B cell (primary cell): ENCODE results near the gene MED8. TPM values are rescaled to one million over a fixed set of nuclear protein-coding genes. Genes with fewer than 3 reads are reported as not detected.

Source experiments
- ATAC-seq: fragments of 200-7000 bp; cut with Tn5 transposase; one replicate; pipeline ENCODE4 v1.10.0; 2021; ENCODE audit warnings: low read depth, mild to moderate bottlenecking, moderate number of reproducible peaks, moderate library complexity
- CTCF ChIA-PET: fragments of 350-600 bp; sonication (Branson Sonifier 250); formaldehyde crosslinking; loops from one replicate; lab custom pipeline; 2021; ENCODE audit warnings: antibody characterized with exemption, inconsistent platforms; lab: Charles Lee
- POLR2A ChIA-PET: fragments of 350-600 bp; sonication (Branson Sonifier 250); formaldehyde crosslinking; loops from one replicate; lab custom pipeline; 2021; ENCODE audit warnings: antibody characterized with exemption; lab: Charles Lee
- DNase-seq: peaks from one replicate; pipeline ENCODE4 v3.0.0; 2013
- H2AFZ ChIP-seq: 2 replicates; pipeline ENCODE4 v1.6.1; 2012; ENCODE audit warnings: mild to moderate bottlenecking, low read depth, low read length; ENCODE audit not compliant: insufficient read depth, poor library complexity, severe bottlenecking
- H3K27ac ChIP-seq, 2 donors: 1 replicate in 1 of 2; 2 replicates in 1 of 2; pipeline ENCODE4 v1.5.1; 2012 to 2013; ENCODE audit warnings: low read length in 2 of 2, mild to moderate bottlenecking in 2 of 2, moderate library complexity in 1 of 2
- H3K27me3 ChIP-seq, 4 experiments: fragments of 200-600 bp in 1 of 4; sonication (generic) in 1 of 4; replicated peaks in 1 of 4; 1 replicate in 2 of 4; 2 replicates in 2 of 4; pipeline versions ENCODE4 v1.6.1 to v1.7.0; 2013 to 2016; ENCODE audit warnings: low read length in 3 of 4, mild to moderate bottlenecking in 2 of 4, mixed read lengths in 1 of 4, moderate library complexity in 1 of 4; ENCODE audit not compliant: insufficient read depth in 4 of 4, control insufficient read depth in 3 of 4; ENCODE audit errors: control extremely low read depth in 1 of 4
- H3K36me3 ChIP-seq, 2 experiments: replicated peaks in 1 of 2; 1 replicate in 1 of 2; 2 replicates in 1 of 2; pipeline versions ENCODE4 v1.6.1 to v1.7.1; 2013; ENCODE audit warnings: low read length in 1 of 2; ENCODE audit not compliant: insufficient read depth in 2 of 2, control insufficient read depth in 1 of 2; ENCODE audit errors: control extremely low read depth in 1 of 2, extremely low read depth in 1 of 2
- H3K4me1 ChIP-seq, 2 donors: fragments of 200-600 bp in 1 of 2; sonication (generic) in 1 of 2; 1 replicate in 1 of 2; 2 replicates in 1 of 2; pipeline versions ENCODE4 v1.5.1 to v1.6.1; 2013 to 2017; ENCODE audit warnings: low read length in 2 of 2; ENCODE audit not compliant: control insufficient read depth in 2 of 2, insufficient read depth in 2 of 2
- H3K4me2 ChIP-seq: replicated peaks from 2 replicates; pipeline ENCODE3; 2012; ENCODE audit warnings: mild to moderate bottlenecking, low read depth, low read length; ENCODE audit not compliant: poor library complexity, severe bottlenecking
- H3K4me3 ChIP-seq, 5 experiments: fragments of 200-600 bp in 1 of 5; sonication (generic) in 1 of 5; 1 replicate in 3 of 5; 2 replicates in 2 of 5; pipeline versions ENCODE4 v1.5.1 to v1.7.0; 2011 to 2016; ENCODE audit warnings: low read length in 4 of 5, mild to moderate bottlenecking in 4 of 5, low read depth in 2 of 5, control low read depth in 1 of 5, moderate library complexity in 1 of 5; ENCODE audit not compliant: insufficient read depth in 1 of 5; ENCODE audit errors: control extremely low read depth in 1 of 5, extremely low read depth in 1 of 5
- H3K79me2 ChIP-seq: fragments of 200-600 bp; sonication (generic); one replicate; pipeline ENCODE4 v1.6.0; 2016; ENCODE audit warnings: low read length; ENCODE audit not compliant: control insufficient read depth, insufficient read depth
- H3K9ac ChIP-seq: fragments of 200-600 bp; sonication (generic); 2 replicates; pipeline ENCODE4 v1.6.1; 2017; ENCODE audit warnings: mild to moderate bottlenecking, low read length, moderate library complexity
- H3K9me3 ChIP-seq, 3 donors: one replicate each; pipeline versions ENCODE4 v1.6.1 to v1.7.1; 2013; ENCODE audit warnings: low read length in 2 of 3; ENCODE audit not compliant: control insufficient read depth in 2 of 3, insufficient read depth in 1 of 3; ENCODE audit errors: control extremely low read depth in 1 of 3
- H4K20me1 ChIP-seq: 2 replicates; pipeline ENCODE4 v1.6.0; 2012; ENCODE audit warnings: mild to moderate bottlenecking, low read length; ENCODE audit not compliant: insufficient read depth, control insufficient read depth, poor library complexity, severe bottlenecking
- H3K27ac Mint-ChIP-seq: one replicate; pipeline ENCODE4 v1.8.0; 2021; ENCODE audit warnings: mixed read lengths
- H3K27me3 Mint-ChIP-seq: one replicate; pipeline ENCODE4 v1.8.0; 2021; ENCODE audit warnings: mixed read lengths
- H3K4me1 Mint-ChIP-seq: one replicate; pipeline ENCODE4 v1.8.0; 2021; ENCODE audit warnings: mixed read lengths
- H3K4me3 Mint-ChIP-seq: one replicate; pipeline ENCODE4 v1.8.0; 2021; ENCODE audit warnings: mixed read lengths
- H3K9me3 Mint-ChIP-seq: one replicate; pipeline ENCODE4 v1.8.0; 2022; ENCODE audit warnings: mixed read lengths; ENCODE audit not compliant: insufficient read depth
- EZH2 ChIP-seq: IDR thresholded peaks from 2 replicates; pipeline ENCODE4 v1.6.1; 2012; ENCODE audit warnings: borderline replicate concordance, low read depth, mild to moderate bottlenecking, moderate library complexity, low read length; ENCODE audit not compliant: insufficient read depth, poor library complexity, severe bottlenecking
- WGBS: methylation state at CpG from one replicate; pipeline ENCODE4 v1.1.5; 2013; ENCODE audit warnings: missing lambda C conversion rate; ENCODE audit not compliant: insufficient coverage; 5-methylcytosine and 5-hydroxymethylcytosine counted together
- intact Hi-C: fragments of 100-400 bp; cut with micrococcal nuclease; formaldehyde crosslinking; loops from one replicate; pipeline ENCODE4 v1.10.0; 2022
- polyA plus RNA-seq: library from polyadenylated mRNA; depleted of rRNA; stranded (reverse); fragments of >200 nt; gene quantifications from 2 replicates; pipeline ENCODE4 v1.2.3, GENCODE V29; 2012
- total RNA-seq, 2 donors: library from RNA; stranded (reverse); fragments of 120-200 nt in 1 of 2; gene quantifications; 1 replicate in 1 of 2; 2 replicates in 1 of 2; pipeline versions ENCODE4 v1.2.3 to v1.2.4, GENCODE V29; 2013 to 2022
- TF ChIP-seq, protein P1 (sequence below): fragments of 200-600 bp; IDR thresholded peaks from one replicate; pipeline ENCODE4 v1.8.0; 2022; ENCODE audit warnings: antibody characterized with exemption, mild to moderate bottlenecking

Gene MED8
- total and polyA plus RNA-seq, 2 donors (not counting 1 experiment from before 2014, with no cell fraction given), result 12.0 to 30.0 TPM

DNA sequence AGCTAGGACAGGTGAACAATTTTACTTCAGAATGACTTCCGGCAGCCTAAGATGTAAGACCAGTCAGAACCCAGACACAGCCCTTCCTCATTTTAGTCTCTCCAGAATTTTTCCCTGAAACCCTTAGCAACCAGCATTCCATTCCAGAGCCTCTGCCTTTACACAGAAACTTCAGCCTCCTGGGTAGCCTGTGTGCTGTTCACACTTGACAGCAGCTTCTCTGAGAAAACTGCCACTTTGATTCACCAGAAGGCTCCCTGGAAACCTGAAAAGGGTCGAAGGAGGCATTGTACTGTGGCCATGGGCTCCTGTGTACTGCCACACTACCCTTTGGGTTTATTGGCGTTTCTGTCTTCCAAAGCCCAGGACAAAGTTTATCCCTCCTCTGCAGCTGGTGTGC lies 46.8 kb upstream of the MED8 start:
- H3K4me3 ChIP-seq, result no peak overlapping the region
- H2AFZ ChIP-seq, result no peak overlapping the region
- intact Hi-C loops, result no loop called here
- H3K36me3 ChIP-seq, result peaks cover 0 to 75% of the 10 kb centered on the region in 2 experiments
- no peaks in the 10 kb centered on the region for H3K4me1 ChIP-seq
- no peak overlapping the region for H3K9ac ChIP-seq
- H3K27me3 Mint-ChIP-seq, result no peaks in the 10 kb centered on the region
- no peak overlapping the region for H3K4me2 ChIP-seq
- no peak overlapping the region for H3K27ac ChIP-seq
- ChIA-PET POLR2A (no interaction called here), CTCF (no interaction called here)
- no peaks in the 10 kb centered on the region for H3K79me2 ChIP-seq
- H3K27ac Mint-ChIP-seq, result no peak overlapping the region
- no peaks in the 10 kb centered on the region for H3K9me3 Mint-ChIP-seq
- ATAC-seq (no peak), DNase-seq (no peak)
- no peaks in the 10 kb centered on the region for H4K20me1 ChIP-seq
- no peak for TF ChIP-seq EZH2
- TF ChIP-seq, protein P1, sequence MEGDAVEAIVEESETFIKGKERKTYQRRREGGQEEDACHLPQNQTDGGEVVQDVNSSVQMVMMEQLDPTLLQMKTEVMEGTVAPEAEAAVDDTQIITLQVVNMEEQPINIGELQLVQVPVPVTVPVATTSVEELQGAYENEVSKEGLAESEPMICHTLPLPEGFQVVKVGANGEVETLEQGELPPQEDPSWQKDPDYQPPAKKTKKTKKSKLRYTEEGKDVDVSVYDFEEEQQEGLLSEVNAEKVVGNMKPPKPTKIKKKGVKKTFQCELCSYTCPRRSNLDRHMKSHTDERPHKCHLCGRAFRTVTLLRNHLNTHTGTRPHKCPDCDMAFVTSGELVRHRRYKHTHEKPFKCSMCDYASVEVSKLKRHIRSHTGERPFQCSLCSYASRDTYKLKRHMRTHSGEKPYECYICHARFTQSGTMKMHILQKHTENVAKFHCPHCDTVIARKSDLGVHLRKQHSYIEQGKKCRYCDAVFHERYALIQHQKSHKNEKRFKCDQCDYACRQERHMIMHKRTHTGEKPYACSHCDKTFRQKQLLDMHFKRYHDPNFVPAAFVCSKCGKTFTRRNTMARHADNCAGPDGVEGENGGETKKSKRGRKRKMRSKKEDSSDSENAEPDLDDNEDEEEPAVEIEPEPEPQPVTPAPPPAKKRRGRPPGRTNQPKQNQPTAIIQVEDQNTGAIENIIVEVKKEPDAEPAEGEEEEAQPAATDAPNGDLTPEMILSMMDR, result no peak
- H3K4me3 Mint-ChIP-seq, result no peak overlapping the region
- H3K9me3 ChIP-seq, result peaks cover 0 to 3% (median 0%) of the 10 kb centered on the region in 3 donors
- H3K4me1 Mint-ChIP-seq, result no peaks in the 10 kb centered on the region
- no peaks in the 10 kb centered on the region for H3K27me3 ChIP-seq
- WGBS, result 95% methylated on average over 3 of the region's 3 CpGs

DNA sequence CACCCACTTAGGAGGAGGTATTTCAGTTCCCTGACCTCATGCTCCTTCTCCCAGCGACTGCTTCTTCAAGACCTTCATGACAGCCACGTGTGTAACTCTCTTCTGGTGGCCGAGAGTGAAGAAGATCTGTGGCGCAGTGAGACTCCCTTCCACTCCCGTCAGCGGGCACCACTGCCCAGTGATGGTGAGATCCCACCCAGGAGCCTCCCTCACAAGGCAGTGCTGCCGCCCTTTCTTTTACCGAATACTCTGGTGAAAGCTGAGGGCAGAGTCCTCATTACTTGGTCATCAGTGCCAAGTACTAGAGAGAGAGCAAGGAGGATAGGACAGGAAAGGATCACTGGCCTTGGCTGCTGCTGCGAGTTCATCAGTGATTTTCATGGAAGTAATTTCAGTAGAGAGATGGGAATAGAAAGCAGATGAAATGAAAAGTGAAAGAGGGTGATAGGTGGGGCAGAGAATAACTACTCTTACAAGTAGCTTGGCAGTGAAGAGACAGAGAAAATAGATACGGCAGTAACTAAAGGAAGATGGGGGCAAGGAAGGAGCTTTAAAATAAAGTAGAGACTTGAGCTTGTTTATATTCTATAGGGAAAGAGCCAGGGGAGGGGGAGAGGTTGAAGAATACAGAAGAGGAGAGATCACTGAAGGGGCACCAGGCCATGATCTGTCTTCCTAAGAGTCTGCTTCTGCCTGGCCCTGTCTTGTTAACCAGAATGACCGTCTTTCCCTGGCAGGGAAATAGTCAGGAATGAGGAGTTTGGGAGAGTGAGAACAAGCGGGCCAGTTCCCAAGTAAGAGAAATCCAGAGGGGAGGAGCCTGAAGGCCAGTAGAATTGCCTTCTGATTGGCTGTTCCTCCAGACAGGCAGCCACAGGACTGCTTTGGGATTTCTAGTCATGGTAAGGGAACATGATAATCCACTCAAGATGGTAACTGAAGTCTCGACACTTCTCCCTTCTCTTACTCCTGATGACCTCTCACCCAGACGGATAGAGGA lies 45.8 kb upstream of the MED8 start:
- H3K4me1 ChIP-seq, result no peaks in the 10 kb centered on the region
- no peak for DNase-seq
- H3K4me3 Mint-ChIP-seq, result no peak overlapping the region
- no peak overlapping the region for H3K4me2 ChIP-seq
- H3K9me3 Mint-ChIP-seq, result no peaks in the 10 kb centered on the region
- ChIA-PET POLR2A (no interaction called here), CTCF (interaction anchor here (1.0 to 1.1 kb wide), 2 partner anchors 9 to 21 kb away, joined by 3 read pairs; no protein-coding TSS in a partner anchor)
- no peak overlapping the region for H3K4me3 ChIP-seq
- no peak for ATAC-seq
- intact Hi-C loops, result no loop called here
- no peaks in the 10 kb centered on the region for H3K27me3 ChIP-seq
- no peaks in the 10 kb centered on the region for H4K20me1 ChIP-seq
- peaks cover 0 to 75% of the 10 kb centered on the region in 2 experiments for H3K36me3 ChIP-seq
- H3K4me1 Mint-ChIP-seq, result no peaks in the 10 kb centered on the region
- H3K9me3 ChIP-seq, result peaks cover 0 to 3% (median 0%) of the 10 kb centered on the region in 3 donors
- H3K27ac Mint-ChIP-seq, result no peak overlapping the region
- H3K79me2 ChIP-seq, result no peaks in the 10 kb centered on the region
- TF ChIP-seq, protein P1, result no peak
- TF ChIP-seq EZH2, result no peak
- no peak overlapping the region for H3K9ac ChIP-seq
- no peak overlapping the region for H2AFZ ChIP-seq
- H3K27me3 Mint-ChIP-seq, result no peaks in the 10 kb centered on the region
- WGBS, result 96% methylated on average over 10 of the region's 14 CpGs
- no peak overlapping the region for H3K27ac ChIP-seq
